SK-N-DZ (cell line): ENCODE results near the gene ARID1B.

ENCODE experiments used
- DNase-seq: peaks from one replicate; pipeline ENCODE4 v3.0.0-alpha.2; 2015; ENCODE audit warnings: low spot score

Gene ARID1B

DNA sequence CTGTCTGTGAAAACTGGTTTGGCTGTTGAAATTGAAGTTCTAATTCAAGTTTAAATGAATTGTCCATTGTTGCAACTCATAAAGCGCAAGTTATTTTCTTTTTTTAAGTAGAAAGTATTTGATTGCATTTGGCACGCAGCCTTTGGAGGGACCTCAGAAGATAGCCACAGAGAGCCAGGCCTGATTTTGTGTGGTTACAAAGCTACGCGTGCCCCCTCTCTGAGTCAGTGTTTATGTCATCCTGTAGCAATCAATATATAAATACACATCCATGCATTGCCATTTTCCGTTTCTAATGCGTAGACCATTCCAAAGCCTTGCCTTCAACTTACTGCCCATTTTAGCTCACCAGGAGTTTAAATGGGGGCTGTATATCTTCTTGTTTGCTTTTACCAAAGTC lies 372.9 kb downstream of the ARID1B start:
- no peak for DNase-seq

DNA sequence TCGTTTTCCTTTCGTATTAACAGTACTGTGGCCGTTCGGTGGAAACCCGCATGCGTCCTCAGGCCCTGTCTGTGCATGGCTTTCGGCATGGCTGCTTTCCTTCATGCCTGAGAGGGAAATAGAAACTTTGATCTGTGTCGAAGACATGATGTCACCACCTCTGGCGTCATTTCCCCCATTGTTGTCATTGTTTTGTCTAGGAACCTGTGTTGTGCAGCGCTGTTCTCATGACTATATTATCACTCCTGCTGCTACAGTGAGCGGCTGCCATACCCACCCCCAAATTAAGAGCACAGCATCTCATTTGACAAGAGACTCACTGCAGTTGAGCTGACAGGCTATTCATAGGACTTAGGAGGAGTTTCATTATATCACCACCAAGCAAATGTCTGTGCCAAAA lies 373.9 kb downstream of the ARID1B start:
- no peak for DNase-seq

DNA sequence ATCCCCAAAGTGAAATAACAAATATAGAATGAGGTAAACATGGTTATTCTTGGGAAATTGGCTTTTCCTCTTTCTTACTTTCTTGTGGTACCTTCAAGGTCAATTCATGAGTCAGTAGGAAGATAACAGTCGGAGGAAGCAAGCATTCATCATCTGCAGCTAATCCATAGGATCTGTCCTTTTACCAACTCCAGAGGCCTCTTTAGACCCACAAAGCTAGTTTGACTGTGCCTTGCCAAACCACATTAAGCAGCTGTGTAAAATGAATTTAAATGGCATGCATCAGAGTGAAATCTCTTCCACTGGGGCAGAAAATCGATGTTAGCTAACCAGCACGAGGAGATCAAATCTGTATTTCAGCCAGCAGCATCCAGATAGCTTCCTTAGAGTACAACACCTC lies 374.8 kb downstream of the ARID1B start:
- peak; percentile 80 for DNase-seq

DNA sequence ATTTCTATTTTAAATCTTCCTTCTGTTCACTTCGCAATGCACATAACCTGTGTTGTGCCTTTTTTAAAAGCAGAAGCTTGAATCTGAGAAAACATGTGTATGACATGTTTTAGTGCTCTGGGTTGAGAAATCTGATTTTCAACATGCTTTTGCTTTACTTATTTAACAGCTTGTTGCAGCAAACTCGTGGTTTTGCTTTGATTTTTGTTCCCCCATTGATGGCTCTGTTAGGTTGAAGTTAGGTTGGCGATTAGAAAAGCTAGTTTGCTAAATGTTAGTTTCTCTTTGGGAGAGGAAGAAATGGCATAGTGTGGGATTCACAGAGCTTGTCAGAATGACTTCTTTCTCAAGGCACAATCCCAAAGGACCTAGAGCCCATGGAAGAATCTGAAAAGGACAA lies 375.4 kb downstream of the ARID1B start:
- DNase-seq, result no peak

DNA sequence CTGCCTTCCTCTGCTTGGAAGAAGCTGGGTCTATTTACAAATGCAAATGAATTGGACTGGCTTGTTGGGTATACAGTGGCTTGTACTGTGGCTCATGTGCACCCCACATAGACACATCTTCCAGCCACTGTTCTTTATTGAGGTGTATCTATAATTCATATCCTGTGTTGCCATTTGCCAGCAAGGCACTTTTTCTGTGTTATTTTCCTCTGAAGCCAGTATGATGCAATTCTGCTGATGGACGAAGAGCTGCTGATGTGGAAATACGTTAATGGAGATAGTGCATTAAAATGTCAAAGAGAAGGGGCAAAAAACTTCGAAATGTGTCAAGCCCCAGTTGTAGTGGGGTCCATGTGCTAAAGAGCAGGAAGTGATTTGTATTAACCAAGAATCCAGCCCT lies 378.6 kb downstream of the ARID1B start:
- DNase-seq, result no peak

DNA sequence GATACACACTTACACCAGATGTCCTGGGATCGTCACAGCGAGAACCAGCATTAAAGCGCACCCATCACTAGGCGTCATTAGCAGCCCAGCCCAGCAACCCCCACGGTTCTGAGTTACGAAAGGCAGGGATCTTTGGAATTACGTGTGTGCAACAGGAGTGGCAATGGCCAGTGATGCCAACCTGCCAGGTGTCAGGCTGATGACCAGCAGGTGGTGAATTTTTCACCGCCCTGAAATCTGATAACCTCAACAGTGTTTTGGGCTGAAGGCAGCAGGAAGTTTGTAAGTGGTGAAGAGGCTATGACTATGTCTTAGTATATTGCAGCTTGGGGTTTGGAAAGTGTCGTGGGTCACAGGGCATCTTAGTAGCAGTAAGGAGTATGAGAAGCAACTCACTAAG lies 380.1 kb downstream of the ARID1B start:
- DNase-seq, result no peak

DNA sequence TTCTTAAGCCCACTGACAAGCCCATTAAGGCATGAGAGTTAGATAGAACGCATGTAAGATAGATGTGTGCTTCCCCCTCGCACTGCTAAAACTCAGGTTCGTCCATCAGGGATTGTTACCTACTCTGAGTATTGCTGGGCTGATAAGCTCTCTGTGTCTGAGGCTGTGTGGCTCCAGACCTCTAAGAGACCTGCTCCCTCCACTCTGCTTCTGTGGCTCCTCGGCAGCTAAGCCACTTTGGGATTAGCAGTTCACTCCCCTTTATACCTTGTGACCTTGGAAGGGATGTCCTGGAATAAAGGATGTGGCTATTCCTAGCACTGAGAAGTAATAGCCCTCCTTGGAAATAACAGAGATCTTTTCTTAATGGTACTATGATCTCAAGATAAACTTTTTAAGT lies 381.3 kb downstream of the ARID1B start:
- no peak for DNase-seq

DNA sequence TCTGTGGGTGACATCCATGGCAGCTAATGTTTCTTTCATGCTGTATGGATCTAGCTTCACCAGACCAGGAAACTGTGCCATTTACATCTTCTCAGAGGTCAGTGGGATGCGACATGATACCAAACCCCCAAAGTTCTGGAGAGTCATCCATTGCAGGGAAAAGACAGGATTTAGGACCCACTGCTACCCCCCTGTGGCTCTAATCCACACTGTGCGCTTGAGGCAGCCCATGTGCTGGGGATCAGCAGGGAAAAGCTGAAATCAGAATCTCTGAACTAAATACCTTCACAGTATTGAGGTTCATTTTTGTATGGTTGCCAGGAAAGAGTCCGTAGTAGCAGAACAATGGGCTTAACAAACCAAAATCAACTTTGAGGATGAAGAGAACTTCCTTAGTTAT lies 381.7 kb downstream of the ARID1B start:
- no peak for DNase-seq

DNA sequence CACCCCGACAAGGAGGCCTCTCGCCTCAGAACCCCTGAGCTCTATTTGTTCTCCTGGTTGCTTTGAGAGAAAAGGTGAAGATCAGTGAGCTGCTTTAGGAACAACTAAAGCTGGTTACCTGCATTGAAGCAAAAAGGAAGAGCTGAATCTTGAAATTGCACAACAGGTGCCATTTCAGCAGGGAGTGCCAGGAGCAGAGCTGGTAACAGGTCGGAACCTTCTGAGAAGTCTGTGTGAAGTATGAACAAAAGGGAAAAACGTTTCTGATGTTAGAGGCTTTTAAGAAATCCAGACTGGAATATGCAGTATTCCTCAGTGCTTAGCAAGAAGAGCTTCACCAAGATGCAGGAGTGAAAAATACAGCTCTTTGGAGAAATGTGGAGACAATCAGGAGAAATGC lies 382.2 kb downstream of the ARID1B start:
- no peak for DNase-seq

DNA sequence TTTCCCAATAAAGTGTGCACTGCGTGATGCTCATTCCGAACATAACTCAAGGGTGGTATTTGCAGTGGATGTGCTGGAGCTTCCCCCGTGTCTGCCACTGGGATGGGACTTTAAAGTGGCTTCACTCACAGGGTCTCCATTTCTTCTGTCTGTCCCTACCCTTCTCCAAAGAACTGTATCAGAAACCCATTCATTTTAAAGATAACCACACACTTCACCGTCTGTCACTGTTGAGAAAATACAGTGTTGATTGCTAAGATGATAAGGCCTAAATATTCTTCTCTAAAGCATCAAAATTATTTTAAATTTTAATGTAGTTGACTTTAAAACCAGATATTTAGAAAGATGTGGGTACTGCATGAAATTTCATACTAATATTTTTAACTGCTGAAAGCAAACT lies 384.7 kb downstream of the ARID1B start:
- DNase-seq, result peak; percentile 38

DNA sequence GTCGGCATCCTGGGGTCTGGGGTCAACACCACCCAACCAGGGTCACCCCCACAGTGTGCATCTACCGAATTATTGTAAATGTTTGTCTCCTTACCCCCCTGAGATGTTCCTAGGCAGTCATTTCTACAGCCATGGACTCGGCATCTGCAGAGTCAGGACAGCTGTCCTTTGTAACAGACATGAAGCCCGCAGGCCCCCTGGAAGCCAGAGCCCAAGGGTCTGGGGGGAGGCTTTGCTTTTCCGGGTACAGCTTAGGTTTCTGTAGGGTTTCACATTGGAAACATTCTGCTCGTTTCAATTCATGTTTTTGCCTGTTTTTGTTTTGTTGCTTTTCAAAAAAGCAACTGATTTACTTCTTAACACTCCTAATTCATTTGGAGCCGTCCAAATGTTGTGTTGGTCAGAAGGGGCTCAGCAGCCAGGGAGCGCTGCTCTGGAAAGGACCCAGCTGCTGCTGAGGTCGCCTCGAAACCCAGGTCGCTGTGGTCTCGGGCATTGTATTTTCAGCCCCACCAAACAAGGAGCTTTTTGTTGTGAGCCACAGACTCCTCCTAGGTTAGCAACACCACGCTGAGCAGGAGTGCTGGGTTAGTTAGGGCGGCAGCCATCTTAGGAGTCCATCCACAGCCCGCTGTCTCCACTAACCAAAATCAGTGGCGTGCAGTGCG lies 385.7 kb downstream of the ARID1B start:
- no peak for DNase-seq

DNA sequence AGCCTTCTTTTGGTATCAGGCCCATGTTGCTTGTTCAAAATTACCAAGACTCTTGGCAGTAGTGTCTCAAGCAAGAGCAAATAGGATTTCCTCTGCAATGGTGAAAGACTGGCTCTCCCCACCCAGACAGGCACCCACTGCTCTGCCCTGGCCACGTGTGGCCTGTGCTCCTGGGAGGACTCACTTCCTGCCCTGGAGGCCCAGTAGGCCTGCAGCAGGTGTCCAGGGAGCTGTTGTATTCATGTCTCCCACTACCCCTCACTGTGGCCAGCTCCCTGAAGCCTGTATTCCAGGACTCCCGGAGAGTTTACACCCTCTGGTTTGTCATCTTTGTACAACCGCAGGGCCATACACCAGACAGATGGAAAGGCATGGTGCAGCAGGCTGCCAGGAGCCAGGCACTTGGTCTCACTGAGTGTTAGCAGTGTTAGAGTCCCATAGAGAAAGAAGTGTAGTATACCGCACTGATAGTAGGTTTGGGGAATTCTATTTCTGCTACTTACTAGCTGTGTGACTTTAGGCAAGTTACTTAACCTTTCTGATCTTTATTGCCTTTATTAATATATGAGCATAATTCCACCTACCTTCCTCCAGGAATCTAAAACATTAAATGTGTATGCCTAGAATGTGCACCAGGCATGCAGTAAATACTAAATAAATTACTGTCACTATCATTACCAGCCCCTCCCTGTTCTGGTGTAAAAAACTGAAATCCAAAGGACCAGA lies 386.4 kb downstream of the ARID1B start:
- DNase-seq, result no peak

DNA sequence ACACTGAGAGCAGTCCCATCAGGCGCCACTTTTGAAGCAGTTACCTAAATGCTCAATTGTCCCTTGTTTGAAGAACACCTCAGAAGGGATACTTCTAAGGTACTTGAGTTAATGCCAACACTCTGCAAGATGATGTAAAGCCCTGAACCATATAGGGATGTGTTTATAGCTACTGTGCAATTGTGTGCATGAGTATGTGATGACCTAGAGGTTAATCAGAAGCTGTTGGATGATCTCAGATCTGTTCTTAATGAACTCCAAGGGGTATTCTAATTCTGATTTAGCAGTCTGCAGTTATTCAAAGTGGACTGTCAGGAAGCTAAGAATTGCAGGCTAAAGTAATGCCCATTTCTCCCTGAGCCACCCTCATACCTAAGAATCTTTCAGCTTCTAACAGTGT lies 387.8 kb downstream of the ARID1B start:
- no peak for DNase-seq

DNA sequence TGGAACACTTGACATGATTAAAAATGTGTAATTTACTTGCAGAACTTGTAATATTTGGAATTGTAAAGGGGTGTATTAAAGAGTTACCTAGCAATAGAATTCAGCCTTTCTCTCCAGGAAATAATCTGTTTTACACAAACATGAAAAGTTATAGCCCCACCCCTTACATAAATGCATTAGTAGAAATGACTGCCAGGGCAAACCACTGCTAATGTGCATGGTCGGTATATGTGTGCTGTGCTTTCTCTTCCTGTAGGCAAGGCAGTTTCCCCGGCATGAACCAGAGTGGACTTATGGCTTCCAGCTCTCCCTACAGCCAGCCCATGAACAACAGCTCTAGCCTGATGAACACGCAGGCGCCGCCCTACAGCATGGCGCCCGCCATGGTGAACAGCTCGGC lies 389.6 kb downstream of the ARID1B start:
- DNase-seq, result no peak

DNA sequence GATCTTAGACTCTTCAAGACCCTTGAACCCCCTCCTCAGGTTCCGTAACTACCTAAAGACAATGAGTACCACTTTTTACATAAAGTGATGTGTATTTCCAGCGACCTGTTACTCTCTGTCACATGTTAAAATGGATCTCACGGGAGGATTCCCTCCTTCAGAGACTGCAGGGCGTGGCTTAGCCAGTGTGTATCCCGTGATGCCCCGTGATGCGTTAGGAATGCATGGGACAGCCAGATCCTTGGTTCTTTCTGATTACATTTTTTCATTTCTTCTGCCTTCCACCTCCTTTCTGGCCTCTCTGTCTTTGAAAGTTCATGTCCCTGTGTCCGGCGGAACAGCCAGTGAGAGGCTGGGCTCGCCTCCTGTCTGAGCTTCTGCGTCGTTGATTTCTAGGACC lies 390.7 kb downstream of the ARID1B start:
- DNase-seq, result no peak

DNA sequence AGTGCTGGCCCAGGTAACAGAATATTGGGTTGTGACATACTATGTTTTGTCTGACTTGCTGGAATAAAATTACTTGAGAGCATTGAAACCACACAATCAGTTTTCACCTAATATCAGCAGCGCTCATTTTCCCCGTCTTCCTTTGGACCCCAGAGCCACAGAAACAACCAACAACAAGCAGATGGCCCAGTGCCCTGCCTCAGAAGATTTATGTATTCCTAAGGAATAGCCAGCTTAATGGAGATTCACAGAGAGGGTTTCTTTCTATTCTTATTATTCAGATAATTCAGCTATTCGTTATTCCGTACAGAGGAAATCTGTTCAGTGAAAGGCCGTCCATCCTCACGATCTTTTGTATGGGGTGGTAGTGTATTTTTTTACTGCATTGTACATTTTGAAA lies 391.3 kb downstream of the ARID1B start:
- no peak for DNase-seq

DNA sequence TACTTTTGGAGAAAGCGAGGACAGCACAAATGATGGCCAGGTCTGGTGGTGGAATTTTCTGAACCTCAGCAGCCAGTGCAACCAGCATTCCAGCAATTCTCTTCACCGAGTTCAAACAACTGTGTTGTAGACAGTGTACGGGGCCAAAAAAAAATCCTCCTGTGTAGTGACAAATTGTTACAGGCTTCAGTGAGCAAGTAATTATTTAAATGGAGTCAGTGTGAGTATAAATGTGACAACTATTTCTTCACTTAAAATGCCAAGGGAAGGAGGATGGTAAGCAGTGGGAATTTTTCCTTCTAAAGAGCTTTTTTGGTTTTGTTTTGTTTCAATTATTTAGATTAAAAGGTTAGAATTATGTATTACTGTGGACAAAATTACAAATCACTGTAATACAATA lies 392.0 kb downstream of the ARID1B start:
- no peak for DNase-seq

DNA sequence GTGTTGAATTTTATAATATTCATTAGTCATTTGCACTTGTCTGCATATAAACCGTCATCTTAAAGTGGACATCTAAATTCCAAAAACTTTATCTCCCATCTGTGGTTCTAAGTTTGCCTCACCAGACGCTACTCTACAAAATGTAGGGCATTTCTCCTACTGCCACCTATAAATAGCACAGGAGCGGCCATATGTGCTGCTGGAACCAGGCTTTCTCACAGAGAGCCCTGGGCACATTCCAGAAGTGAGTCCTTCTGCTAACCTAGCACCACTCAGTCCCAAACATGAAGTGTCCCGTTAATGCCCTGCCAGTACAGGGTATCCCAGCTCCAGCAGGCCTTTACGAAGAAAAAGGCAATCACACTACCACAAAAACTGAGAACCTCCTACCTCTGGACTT lies 392.5 kb downstream of the ARID1B start:
- no peak for DNase-seq

DNA sequence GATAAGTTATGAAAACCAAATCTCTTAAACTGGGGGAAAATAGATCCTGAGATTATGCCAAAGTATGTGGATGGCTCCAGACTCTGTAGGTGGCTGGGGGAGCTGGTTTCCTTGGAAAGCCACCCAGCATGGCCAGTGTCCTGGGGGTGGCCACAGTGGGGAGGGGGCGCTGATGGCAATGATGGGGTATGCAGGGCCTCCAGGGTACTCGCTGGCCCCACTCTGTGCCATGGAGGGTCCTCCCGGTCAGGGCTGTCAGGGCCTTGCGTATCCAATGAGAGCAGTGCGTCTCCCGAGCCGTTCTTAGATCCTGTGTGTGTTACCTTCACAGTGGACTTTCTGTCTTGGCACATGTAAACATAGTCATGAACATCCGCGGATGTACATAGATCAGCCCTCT lies 393.4 kb downstream of the ARID1B start:
- no peak for DNase-seq

DNA sequence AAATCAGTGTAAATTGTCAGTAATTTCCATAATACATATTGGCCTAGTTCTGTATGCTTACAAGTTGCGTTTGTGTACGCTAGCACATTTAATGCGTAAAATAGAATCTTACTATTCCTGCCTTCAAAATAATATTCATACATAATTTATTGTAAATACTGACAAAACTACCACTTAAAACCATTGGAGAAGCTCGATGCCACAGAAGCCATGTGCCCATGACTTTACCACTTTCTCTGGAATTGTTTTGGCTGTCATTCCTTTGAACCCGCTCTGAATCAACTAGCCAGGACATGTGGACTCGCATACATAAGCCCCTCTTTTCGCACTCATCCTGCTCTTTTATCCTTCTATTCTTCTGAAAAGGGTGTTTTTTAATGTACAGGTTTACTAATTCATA lies 394.6 kb downstream of the ARID1B start:
- DNase-seq, result no peak

DNA sequence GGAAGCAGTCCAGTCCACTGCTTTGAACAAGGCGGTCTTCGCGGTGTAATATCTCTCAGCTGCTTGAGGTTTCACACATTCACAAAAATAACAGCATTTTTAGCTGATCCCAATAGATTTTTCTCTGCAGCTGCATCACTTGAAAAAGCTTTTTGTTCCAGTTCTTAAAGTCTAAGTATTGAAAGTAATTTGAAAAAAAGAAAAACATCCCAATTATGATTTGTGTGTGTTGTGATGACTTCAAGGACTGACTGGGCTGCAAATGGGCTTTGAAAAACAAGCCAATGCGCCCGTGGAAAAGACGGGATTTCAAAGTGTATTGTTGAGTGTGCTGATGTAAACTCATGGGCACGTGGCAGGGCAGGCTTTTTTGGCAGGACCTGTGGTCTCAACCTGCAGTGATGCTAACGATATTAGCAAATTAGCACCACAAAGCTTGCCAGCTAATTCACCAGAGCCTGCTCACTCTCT lies 395.1 kb downstream of the ARID1B start:
- DNase-seq, result no peak

DNA sequence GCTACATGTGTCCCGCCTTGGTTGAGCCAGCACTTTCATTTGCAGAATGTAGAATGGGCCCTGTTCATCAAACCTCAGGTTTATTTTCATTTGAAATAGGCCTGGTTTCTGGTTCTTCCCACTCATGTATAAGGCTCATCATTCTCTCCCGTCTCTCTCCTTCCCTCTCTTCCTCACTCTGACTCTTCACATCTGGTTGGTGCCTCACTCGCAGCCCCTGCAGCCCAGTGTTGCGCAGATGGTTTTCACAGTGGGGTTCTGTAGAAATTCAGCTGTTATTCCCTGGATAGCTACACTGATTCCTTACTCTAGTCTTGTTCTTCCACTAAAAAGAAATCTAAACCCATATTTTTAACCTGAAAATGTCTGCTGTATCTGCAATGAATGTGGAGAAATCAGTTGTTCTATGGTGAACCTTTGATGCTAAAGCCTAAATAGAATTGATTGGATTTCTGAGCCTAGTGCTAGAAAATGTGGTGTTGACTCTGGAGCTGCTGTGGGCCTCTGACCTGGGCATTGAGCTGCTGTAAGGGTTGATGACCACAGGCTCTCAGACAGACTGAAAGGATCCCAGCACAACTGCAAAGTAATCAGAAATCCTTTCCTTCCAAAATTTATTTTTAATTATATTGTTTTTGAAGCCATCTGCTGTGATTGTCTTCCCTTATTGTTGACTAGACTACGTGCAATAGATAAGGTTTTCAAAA lies 395.8 kb downstream of the ARID1B start:
- no peak for DNase-seq

DNA sequence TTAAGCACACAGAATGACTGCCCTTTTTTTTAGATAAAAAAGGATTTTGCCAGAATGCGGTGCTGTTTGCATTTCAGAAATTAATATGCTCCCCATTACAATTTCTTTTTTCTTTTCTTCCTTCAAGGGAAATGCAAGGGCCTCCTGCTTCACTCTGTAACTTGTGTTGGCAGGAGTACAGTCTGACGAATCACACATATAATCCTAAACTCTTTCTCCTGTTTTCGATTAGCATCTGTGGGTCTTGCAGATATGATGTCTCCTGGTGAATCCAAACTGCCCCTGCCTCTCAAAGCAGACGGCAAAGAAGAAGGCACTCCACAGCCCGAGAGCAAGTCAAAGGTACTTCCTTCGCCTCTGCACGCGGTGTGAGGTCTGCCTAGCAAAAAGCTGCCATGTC lies 396.6 kb downstream of the ARID1B start:
- DNase-seq, result no peak
